ENCODE data around the gene TNFSF13. TPM values are rescaled to one million over a fixed set of nuclear protein-coding genes. Genes with fewer than 3 reads are reported as not detected.

TNFSF13 gene
- total and polyA plus RNA-seq, 2 of the 4 experiments (the other 2 are of a cell fraction), result 1.3 TPM; not detected in 1

- peak overlapping the region; percentile 78 for H3K14ac ChIP-seq (replicated peaks; ENCODE audit: low read depth, low read length)
- peak overlapping the region; percentile 73 for H2AFZ ChIP-seq (replicated peaks; ENCODE audit: low read length, poor library complexity)
- no peak overlapping the region for H3K4me3 ChIP-seq (ENCODE audit: insufficient read depth, low read depth, low read length)
- H3K4ac ChIP-seq (ENCODE audit: low read depth, low read length), result peak overlapping the region; percentile 90
- no peaks in the 10 kb centered on the region for H3K9me3 ChIP-seq (ENCODE audit: control insufficient read depth, insufficient read depth, low read length)
- H4K20me1 ChIP-seq (ENCODE audit: insufficient read depth, low read length), result peaks cover 15% of the 10 kb centered on the region
- H3K79me1 ChIP-seq (ENCODE audit: low read depth in 1 of 2, low read length in 2 of 2), result peaks cover 21 to 84% of the 10 kb centered on the region in 2 experiments
- H2BK20ac ChIP-seq (ENCODE audit: low read depth, low read length), result 0 out of 2 replicates have a peak overlapping the region, but pooled peaks have one; percentile 5
- peak overlapping the region; percentile 96 for H2AK9ac ChIP-seq (replicated peaks; ENCODE audit: low read depth, low read length, poor library complexity)
- ATAC-seq (ENCODE audit: low read depth) (no peak), DNase-seq (no peak)
- 100% methylated on average over 1 of the region's 9 CpGs; no CpG with 5 or more reads in 1 of the 2 experiments for WGBS, 2 experiments (ENCODE audit: extremely low coverage in 2 of 2, insufficient read length in 1 of 2)
- H3K23ac ChIP-seq (ENCODE audit: low read depth, low read length), result peak overlapping the region; percentile 88
- peak overlapping the region; percentile 76 for H2AK5ac ChIP-seq (ENCODE audit: low read depth, low read length)
- H2BK5ac ChIP-seq (ENCODE audit: low read depth, low read length, poor library complexity, severe bottlenecking), result peak overlapping the region; percentile 84
- H2BK15ac ChIP-seq (ENCODE audit: low read depth, low read length), result peak overlapping the region; percentile 64; the same call in 2 of the 3 replicates
- H3K27ac ChIP-seq (ENCODE audit: insufficient read depth, low read length), result peak overlapping the region; percentile 82
- H3K18ac ChIP-seq (ENCODE audit: low read depth, low read length), result peak overlapping the region; percentile 32; the same call in 1 of the 2 replicates
- H4K5ac ChIP-seq (ENCODE audit: low read depth, low read length), result peak overlapping the region; percentile 35
- TF ChIP-seq RFX5 (IDR thresholded peaks at IDR 0.05; ENCODE audit: low read depth, low read length) (no peak), RAD21 (IDR thresholded peaks at IDR 0.05; ENCODE audit: low read length) (no peak), MXI1 (IDR thresholded peaks at IDR 0.05; ENCODE audit: borderline replicate concordance, low read depth, low read length) (no peak), POLR2A (IDR thresholded peaks at IDR 0.05; ENCODE audit: low read depth, low read length) (no peak), USF2 (IDR thresholded peaks at IDR 0.05; ENCODE audit: low read depth, low read length) (no peak), CTCF (conservative IDR thresholded peaks at IDR 0.05; ENCODE audit: low read depth, low read length) (no peak), MAZ (IDR thresholded peaks at IDR 0.05; ENCODE audit: borderline replicate concordance, low read depth, low read length) (no peak), CEBPB (IDR thresholded peaks at IDR 0.05; ENCODE audit: low read depth, low read length) (no peak)
- peak overlapping the region; percentile 26 for H3K4me2 ChIP-seq (ENCODE audit: low read depth, low read length)
- peaks cover 18% of the 10 kb centered on the region for H3K9me1 ChIP-seq (ENCODE audit: insufficient read depth, low read length)
- H3K4me1 ChIP-seq (ENCODE audit: control insufficient read depth, insufficient read depth, low read length), result peaks cover 45% of the 10 kb centered on the region
- peak overlapping the region; percentile 13; the same call in 1 of the 2 replicates for H3K9ac ChIP-seq (ENCODE audit: low read depth, low read length)
- peak overlapping the region; percentile 35 for H2BK120ac ChIP-seq (ENCODE audit: low read depth, low read length)
- in situ Hi-C loops (cut with MboI; ENCODE audit: low sequenced_read_pairs), result no loop called here
- POLR2A ChIA-PET (ENCODE audit: unreplicated experiment), result interaction anchor here (1.4 kb wide), 1 partner anchor 10 kb away, joined by 4 read pairs; no protein-coding TSS in a partner anchor
- H4K91ac ChIP-seq (ENCODE audit: insufficient read depth, low read depth, low read length), result peak overlapping the region; percentile 51
- H3K27me3 ChIP-seq (ENCODE audit: control insufficient read depth, insufficient read depth, low read length), result no peaks in the 10 kb centered on the region
- dilution Hi-C loops (cut with HindIII; ENCODE audit: low sequenced_read_pairs, unreplicated experiment), result no loop called here
- CTCF ChIA-PET, result interaction anchor here (0.5 to 0.9 kb wide), 3 partner anchors 26 to 225 kb away, joined by 3 to 4 read pairs (median 3); no protein-coding TSS in a partner anchor
- H3K36me3 ChIP-seq (ENCODE audit: control insufficient read depth, insufficient read depth, low read length), result peaks cover 21% of the 10 kb centered on the region
- H3K56ac ChIP-seq (ENCODE audit: extremely low read depth, insufficient read depth, low read length), result peak overlapping the region; percentile 60; the same call in 1 of the 2 replicates
- peak overlapping the region; percentile 48 to 87; a peak in 3 of 4 replicates for H4K8ac ChIP-seq (ENCODE audit: low read depth in 2 of 2, low read length in 2 of 2)
- no TSS peak for BruUV-seq (replicated peaks)
- intact Hi-C loops (cut with micrococcal nuclease), result loop anchor here (1.0 kb wide), 1 partner anchor 101 kb away; the partner anchor contains the start of gene WRAP53
Observed at GRCh38 chr17:7586673-7587419, 28.3 kb downstream of the TNFSF13 start.

All from IMR-90 (cell line).